GM12892 (cell line): ENCODE results near the gene ZNF195.
"Not testable (repeated sequence)": the region's sequence is repeated elsewhere in the genome, so short reads cannot be mapped to it uniquely, and the experiment has no call there.

ENCODE experiments used
- POLR2A ChIP-seq: IDR thresholded peaks from 2 replicates; pipeline ENCODE4 v1.6.1; 2011; ENCODE audit warnings: low read depth, low read length, control low read depth
- TAF1 ChIP-seq: IDR thresholded peaks from 2 replicates; pipeline ENCODE4 v1.6.1; 2011; ENCODE audit warnings: low read depth, mild to moderate bottlenecking, control low read depth, low read length, borderline replicate concordance

DNA sequence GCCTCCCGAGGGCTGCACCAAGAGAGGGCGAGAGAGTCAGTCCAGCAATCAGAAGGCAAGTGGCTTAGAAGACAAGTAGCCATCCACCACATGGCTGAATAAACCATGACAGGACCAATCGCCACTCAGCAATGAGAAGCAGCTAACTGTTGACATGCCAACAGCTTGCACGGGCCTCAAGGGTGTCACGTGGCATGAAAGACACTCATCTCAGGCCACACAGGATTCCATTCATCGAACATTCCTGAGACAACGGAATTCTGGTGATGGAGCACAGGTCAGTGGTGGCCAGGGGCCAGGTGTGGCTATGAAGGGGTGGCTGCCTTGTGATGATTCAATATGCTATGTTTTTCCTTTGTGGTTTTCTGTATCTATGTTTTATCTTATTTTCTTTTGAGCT lies 36.4 kb upstream of the ZNF195 start:
- not testable (repeated sequence) for TF ChIP-seq TAF1, POLR2A
